Activated T-cell treated with anti-CD3 and anti-CD28 coated beads for 24 hours (primary cell): Measurements from ENCODE around the gene TSPAN16.

Source experiments
- DNase-seq: peaks from one replicate; pipeline ENCODE4 v3.0.0-alpha.2; 2020; ENCODE audit warnings: low read depth

Gene TSPAN16, protein sequence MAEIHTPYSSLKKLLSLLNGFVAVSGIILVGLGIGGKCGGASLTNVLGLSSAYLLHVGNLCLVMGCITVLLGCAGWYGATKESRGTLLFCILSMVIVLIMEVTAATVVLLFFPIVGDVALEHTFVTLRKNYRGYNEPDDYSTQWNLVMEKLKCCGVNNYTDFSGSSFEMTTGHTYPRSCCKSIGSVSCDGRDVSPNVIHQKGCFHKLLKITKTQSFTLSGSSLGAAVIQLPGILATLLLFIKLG

DNA sequence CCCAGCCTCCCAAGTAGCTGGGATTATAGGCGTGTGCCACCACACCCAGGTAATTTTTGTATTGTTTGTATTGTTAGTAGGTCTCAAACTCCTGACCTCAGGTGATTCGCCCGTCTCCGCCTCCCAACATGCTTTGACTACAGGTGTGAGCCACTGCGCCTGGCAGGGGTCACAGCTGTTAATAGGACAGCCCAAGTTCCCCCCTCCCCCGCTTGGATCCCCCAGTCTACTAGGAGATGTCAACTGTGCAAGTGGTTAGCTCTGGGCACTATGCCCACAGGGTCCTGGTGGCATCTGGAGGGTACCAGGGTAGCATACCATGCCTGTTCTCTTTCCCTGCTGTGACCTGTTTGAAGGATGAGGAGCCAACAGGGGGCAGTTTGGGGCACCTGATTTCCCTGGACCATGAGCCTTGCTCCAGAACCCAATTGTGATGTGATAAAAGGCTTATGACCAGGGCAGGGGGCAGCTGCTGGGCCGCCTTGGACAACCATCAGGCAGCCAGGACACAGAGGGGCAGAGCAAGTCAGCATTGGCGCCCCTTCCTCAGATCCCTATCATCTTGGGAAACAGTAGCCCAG is at the start of gene TSPAN16:
Gene TSPAN16 (plus strand): TSS at position 496 of the 581 bp plus-strand sequence. CDS start 138 bp downstream, outside the sequence.
- no peak for DNase-seq

DNA sequence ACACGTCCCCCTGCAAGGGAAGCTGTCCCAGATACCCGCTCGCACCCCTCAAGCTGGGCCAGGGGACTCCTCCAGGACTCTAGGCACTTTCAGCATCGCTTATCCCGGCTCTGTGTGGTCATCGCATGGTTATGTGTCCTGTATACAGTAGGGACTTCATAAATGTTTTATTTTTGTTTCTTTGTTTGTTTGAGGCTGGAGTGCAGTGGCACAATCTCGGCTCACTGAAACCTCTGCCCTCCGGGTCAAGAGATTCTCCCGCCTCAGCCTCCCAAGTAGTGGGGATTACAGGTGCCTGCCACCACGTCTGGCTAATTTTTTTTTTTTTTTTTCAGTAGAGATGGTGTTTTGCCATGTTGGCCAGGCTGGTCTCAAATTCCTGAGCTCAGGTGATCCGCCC is 49.0 kb upstream of the TSPAN16 start:
- no peak for DNase-seq

DNA sequence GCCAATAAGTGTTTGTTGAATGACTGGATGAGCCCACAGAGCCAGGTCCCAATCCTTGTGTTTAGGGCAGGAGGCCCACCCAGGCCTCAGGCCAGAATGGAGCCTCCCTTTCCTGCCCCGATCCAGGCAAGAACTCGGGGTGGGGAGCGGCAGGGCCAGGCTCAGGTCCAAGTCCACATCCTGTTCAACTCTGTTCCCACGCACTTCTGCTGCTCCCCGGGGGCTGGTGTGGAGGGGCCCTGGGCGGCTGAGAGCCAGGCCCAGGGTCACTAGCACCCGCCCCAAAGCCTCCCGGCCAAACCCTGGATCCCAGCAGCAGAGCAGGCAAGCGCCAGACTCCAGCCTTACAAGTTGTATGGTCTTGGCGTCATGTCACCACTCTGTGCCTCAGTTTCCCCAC is 48.6 kb upstream of the TSPAN16 start:
- no peak for DNase-seq

DNA sequence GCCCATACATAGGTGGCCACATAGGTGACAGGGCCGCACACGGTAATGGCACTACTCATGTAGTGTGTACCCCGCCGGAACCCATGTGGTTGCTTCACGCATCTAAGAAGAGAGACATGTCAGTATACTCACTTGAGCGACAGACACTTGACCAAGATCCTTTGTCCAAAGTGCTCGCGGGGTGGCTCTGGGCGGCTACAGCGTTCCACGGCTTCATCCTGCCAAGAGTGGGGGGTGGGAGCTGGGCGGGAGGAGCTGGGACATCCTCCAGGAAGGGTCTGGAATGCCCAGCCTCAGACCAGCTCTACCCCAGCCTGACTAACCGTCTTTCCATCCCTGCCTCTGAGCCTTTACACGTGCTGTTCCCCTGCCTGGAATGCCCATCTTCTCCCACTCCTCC is 48.0 kb upstream of the TSPAN16 start:
- DNase-seq: no peak

DNA sequence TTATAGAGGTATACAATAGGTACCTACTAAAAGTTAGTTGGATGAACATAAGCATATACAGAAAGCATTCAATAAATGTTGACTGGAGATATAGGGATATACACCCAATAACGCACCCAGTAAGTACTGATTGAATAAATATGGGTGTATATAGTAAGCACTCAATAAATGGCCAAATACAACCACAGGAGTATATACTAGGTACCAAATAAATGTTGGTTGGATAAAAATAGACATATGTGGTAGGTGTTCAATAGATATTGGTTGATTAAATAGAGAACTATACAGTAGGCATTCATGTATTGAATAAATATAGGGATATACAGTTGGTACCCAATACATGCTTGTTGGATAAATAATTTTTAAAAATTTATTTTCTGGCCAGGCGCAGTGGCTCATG is 47.1 kb upstream of the TSPAN16 start:
- no peak for DNase-seq

DNA sequence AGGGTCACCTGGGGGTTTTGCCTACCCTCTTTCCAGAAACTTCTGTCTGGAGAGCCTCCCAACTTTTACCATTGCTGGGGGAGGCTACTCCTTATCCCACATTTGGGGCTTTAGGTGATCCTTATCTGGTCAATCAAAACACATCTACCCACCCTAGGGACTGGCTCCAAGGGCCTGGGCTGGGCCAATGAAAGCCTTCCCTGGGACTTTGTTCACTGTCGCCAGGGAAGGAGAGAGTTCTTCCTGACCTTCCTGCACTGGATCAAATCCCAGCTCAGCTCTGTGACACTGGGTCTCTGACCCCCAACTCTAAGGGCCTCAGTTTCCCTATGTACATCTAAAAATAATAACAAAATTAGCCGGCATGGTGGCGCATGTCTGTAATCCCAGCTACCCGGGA is 44.7 kb upstream of the TSPAN16 start:
- DNase-seq: no peak

DNA sequence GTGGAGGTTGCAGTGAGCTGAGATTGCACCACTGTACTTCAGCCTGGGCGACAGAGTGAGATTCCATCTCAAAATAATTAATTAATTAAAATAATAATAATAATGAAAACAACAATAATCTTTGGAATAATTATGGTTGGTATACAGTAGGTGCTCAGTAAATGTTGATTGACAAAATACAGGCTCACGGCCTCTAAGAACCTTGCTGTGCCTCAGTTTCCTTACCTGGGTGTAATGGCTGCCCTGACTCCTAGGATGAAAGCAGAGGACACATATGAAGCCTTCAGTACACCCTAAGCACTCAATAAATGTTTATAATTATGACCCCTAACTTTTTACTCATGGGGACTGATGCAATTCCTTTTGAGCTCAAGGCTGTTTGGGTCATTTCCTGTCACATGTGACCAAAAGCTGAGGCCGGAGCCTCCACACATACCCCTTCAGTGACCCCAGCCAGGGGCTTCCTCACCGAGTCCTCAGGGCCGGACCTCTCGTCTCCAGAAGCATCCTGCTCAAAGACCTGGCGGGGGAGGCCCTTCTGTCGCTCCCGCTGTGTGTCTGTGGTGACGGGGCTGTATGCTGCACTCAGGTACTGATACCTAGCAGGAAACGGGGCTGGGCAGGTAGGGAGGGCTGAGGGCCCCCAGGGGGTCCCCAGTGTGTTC is 44.2 kb upstream of the TSPAN16 start:
- DNase-seq: no peak

DNA sequence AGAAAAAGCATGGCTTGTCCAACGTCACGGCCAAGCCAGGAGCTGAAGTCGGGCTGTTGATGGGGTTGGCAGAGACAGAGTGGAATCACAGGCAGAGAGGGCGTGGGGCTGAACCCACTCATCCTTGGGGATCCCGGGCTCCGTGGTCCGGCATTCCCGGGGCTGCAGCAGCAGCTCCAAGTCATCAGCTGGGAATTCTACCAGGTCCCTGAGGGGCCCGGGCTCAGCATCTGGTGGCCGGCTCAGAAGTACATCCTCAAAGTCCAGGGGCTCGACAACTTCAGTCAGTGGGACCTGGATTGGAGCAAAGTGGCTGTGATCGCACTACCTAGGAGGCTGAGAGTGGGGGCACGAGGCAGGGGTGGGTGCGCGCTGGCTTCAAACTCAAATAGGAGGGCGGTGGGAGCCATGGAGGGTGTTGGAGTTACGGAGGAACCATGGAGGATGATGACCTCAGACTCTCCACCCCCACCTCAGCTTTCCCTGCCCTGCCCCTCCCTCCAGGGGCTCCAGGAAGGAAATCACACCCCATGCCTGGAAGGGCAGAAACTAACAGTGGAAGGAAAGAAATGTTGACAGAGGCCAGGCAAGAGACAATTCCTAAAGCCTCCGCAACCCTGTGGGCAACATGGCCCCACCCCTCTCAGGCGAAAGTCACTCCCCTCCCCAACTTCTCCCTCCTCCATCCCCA is 43.1 kb upstream of the TSPAN16 start:
- no peak for DNase-seq

DNA sequence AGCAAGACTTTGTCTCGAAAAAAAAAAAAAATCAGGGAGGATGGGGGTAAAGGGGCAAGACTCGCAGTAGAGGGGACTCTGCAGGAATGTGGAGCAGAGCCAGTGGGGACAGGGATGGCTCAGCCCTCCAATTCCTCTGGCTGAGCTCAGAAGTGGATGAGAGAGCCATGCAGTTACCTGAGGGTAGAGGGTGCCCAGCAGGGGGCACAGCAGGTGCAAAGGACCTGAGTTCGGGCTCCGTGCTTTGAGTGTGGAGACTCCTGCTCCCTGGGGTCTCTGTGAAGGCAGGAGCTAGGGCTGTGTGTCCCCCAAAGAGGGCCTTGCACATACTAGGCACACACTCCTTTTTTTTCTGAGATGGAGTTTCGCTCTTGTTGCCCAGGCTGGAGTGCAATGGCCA is 41.3 kb upstream of the TSPAN16 start:
- no peak for DNase-seq

DNA sequence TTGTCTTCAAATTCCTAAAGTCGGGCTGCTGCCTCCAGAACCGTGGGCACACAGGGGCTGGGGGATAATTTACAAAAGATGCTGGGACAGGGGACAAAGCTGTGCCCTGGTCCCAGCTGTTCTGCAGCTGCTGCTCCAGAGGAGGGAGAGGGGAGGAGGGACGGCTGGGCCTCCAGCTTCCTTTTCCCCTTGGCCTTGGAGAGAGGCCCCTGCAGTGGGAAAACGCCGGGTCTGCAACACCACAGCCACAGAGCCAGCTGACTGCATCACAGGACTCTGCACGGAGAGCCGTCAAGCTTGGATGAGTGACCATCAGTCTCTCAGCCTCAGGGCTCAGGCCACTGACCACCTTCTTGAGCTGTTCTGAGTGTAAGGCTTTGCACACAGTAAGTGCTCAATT is 39.8 kb upstream of the TSPAN16 start:
- no peak for DNase-seq

DNA sequence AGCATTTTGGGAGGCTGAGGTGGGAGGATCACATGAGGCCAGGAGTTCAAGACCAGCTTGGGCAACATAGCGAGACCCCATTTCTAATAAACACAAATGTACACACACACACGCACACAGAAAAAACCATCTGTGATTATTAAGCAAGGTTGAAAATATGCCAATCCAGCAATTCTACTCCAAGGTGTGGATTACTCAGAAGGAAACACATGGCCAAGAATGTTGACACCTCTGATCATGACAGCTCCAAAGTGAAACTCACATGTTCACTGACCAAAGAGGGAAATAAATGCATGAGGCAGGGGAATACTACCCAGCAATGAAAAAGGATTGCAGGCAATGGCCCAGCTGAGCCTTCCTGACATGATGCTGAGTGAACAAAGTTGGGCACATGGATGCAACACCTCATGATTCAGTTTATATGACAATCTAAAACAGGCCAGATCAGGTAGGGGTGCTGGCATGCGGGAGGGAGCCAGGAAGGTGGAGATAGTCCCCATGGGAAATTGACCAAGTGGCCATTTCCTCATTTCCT is 38.0 kb upstream of the TSPAN16 start:
- no peak for DNase-seq

DNA sequence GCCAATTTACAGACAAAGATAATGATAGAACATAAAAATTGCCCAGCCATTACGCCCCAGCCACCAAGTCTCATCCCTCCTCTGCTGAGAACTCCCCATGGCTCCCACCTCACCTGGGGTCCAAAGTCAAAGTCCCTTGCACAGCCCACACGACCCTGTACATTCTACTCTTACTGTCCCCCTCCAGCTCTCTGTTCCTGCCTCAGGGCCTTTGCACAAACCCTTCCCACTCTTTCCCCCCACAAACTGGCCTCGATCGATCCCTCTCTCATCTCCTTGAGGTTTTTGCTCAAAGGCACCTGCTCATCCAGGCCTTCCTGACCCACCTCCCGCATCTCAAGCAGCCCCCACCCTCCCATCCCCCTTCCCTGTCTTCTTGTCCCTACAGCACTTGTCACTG is 35.0 kb upstream of the TSPAN16 start:
- no peak for DNase-seq

DNA sequence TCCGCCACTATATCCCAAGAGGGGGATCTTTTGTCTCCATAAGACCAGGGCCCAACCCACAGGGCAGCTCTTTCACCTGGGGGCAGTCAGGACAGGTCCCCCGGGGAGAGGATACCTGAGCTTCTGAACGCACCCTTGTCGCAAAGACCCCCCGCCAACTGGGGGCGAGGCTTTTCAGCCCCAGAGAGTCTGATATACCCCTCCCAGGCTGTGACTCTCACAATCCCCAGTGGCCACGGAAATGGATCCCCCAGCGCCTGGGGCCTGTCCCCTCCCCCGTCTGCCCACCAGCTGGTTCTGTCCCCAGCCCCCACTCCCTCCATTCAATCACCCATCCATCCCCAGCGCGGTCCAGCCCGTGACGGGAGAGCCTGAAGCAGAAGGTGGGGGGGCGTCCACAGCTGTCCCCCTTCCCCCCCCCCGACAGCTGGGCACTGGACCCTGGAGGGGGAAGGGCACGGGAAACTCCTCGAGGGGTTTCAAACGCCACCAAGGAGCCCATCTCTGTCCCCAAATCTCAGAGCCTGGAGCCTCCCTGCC is 34.5 kb upstream of the TSPAN16 start:
- DNase-seq: no peak

DNA sequence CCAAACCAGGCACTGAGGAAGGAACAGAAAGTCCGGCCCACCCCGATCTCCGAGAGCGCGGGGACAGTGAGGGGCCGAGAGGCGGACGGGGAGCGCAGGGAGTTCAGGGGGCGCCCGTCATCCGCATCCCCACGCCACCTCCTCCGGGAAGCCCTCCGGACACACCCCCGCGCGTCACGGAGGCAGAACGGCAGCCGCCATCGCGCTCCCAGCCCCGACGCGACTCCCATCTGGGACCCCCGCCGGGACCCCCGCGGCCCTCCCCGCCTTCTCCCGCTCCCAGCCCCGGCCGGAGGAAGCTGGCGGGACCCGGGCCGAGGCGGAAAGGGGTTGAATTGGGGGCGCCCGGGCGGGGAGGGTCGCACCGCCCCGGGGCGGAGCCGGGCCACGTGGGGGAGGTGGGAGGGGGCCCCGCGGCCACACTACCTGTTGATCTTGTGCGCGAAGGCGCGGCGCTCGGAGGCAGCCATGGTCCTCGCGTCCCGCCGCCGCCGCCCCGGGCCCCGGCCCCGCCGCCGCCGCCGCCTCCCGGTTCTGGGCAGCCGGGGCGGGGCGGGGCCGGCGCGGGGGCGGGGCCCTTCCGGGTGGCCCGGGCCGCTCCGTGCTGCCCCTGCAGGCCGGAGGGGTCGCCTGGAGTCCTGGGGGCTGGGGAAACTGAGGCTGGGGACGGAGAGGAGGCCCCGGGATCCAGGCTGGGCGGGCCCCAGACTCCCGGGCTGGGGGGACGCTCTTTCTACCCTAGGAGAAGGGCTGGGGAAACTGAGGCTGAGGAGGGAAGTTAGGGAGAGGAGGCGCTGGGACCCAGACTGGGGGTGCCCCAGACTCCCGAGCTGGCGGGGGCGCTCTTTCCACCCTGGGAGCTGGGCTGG is 33.8 kb upstream of the TSPAN16 start, which contains the start of gene DOCK6:
Gene DOCK6 (minus strand): TSS at position 554 of the 869 bp plus-strand sequence. CDS start 84 bp downstream, at position 470.
- DNase-seq: no peak

DNA sequence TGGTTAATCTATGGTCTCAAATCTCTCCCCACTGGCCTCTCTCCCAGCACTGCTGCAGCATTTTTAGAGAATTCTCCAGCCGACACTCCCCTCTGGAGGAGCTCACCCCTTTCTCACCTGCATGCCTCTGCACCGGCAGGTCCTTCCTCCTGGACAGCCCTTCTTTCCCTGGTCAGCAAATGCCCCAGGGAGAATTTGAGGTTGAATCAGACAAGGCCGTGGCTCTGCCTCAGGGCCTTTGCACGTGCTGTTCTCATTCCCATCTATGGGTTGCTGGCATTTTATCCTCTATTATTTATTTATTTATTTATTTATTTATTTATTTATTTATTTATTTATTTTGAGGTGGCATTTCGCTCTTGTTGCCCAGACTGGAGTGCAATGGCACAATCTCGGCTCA is 32.2 kb upstream of the TSPAN16 start:
- no peak for DNase-seq

DNA sequence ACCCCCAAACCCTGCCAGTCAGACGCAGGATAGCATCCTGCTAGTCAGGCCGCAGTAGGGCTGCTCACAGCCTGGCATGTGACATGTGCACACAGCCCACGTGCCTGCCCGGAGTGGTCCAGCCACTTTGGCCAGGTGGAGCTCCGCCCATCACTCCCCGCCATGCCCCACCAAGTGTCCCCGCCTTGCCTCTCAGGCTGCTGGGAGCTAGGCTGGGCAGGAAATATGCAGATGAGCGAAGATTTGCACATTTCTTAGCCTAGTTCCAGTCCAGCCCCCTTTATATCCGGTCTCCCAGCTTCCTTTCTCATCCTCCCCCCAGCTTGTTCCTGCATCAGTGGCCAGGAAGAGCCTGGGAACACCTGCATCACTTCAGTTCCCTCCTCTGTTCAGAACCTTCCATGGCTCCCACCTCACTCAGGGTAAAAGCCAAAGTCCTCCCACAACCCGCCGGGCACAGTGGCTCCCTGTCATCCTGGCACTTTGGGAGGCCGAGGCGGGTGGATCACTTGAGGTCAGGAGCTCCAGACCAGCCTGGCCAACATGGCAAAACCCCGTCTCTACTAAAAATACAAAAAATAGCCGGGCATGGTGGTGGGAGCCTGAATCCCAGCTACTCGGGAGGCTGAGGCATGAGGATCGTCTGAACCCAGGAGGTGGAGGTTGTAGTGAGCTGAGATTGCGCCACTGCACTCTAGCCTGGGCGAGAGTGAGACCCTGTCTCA is 31.3 kb upstream of the TSPAN16 start:
- no peak for DNase-seq

DNA sequence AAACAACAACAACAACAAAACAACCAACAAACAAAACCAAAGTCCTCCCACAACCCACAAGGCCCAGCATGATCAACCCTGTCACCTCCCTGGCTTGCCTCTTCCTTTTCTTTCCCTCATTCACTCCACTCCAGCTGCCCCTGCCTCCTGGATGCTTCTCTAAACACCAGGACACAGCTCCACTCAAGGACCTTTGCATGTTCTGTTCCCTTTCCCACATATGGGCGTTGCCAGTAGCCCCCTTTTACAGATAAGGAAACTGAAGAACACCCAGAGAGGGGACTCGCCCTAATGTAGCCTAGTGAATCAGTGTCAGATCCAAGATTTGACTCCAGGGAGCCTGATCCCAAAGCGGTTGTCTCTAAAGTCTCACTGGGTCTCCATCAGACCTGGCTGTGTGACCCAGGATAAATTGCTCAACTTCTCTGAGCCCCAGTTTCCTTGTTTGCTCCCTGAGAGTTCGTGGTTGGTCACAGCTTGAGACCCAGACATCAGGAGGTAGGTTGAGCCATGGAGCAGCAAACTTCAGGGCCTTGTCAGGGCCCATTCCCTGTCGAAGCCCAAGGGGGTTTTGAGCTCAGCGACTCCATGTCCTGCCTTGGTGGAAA is 30.7 kb upstream of the TSPAN16 start:
- DNase-seq: no peak

DNA sequence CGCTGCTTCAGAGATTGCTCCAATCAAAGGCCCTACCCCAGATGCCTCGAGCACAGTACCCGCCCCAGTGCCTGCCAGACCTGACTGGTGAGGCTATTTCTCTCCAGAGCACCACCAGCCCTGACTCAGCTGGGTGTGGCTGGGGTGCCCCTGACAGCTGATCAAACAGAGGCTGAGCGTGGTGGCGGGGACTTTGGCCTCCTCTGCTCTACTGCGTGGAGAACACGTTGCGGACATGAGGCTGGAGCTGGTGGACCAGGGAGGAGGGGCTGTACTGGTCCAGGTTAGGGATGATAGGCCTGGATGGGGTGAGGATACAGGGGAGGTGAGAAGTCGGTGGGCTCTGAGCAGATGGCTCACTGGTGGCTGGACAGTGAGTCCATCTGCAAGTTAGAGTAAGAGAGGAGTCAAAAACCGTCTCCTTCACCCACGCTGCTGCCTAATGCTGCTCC is 30.1 kb upstream of the TSPAN16 start:
- DNase-seq: no peak

DNA sequence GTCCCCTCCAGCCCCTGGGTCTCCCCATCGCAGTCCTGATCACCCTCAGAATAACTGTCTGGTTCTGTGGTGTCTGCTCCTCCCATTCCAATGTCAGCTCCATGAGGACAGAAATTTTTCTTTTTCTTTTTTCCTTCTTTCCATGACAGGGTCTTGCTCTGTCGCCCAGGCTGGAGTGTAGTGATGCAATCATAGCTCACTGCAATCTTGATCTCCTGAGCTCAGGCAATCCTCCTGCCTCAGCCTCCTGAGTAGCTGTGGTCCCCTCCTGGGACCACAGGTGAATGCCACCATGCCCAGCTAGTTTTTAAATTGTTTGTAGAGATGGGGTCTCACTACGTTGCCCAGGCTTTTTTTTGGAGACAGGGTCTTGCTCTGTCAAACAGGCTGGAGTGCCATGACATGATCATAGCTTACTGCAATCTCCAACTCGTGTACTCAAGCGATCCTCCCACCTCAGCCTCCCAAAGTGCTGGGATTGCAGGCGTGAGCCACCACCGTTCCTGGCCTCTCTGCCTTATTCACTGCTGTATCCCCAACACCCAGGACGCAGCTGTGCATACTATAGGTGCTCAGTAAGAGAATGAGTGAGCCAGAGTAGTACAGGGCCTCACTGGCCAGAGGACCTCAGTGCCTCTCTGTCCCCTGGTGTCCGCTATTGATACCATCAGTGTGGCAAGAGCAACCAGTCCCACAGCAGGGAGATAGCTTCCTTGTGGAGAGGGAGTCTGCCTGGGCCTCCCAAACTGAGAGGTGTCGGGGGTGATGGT is 28.5 kb upstream of the TSPAN16 start:
- no peak for DNase-seq
